Cerebellar cortex (tissue), 1 donor: Measurements from ENCODE around the gene XXYLT1.
"Not testable (repeated sequence)": the region's sequence is repeated elsewhere in the genome, so short reads cannot be mapped to it uniquely, and the experiment has no call there.

Experiments used
- DNase-seq: peaks from one replicate; pipeline ENCODE4 v3.0.0-alpha.2; 2015; ENCODE audit warnings: low spot score

The XXYLT1 gene

GRCh38 chr3:195063581-195064193 is 207.3 kb downstream of the XXYLT1 start:
- DNase-seq: peak; percentile 3

- no peak for DNase-seq
These were observed 208.0 kb downstream of the XXYLT1 start for GRCh38 chr3:195062866-195063540.

GRCh38 chr3:195061756-195062655 is 209.0 kb downstream of the XXYLT1 start:
- DNase-seq: no peak

GRCh38 chr3:195060531-195061291 is 210.2 kb downstream of the XXYLT1 start:
- no peak for DNase-seq

GRCh38 chr3:195060217-195060481 is 210.8 kb downstream of the XXYLT1 start:
- no peak for DNase-seq

DNA sequence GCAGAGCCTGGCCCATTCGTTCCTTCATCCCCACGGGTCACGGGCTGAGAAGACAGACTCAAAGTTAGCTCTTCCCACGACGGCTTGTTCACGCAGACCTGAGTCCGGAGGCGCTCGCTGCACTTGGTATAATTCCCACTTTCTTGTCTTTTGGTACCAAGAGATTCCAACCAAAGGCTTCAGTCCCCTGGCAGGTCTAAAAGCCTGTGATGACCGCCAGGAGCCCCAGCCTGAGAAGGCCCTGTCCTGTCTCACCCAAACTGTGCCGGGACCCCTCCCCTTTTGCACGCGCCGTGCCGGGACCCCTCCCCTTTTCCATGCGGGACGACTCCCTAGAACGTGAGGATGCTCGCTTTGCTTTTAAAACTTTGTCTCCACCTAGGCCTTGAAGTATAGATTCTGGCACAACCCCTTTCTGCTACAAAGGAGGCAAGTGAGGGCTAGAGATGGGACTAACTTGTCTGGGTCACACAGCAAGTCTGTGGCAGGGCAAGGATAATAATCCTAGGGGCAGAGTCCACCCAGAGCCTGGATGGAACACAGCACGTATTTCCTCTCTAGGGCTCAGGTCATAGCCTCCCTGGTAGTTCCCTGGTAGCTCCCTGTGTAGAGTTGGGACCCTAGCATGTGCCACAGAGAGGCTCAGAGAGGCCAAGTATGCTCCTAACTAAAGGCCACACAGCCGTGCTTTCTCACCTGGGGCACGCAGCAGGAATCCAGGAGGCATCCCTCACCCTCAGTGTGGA is 211.3 kb downstream of the XXYLT1 start:
- DNase-seq: no peak

DNA sequence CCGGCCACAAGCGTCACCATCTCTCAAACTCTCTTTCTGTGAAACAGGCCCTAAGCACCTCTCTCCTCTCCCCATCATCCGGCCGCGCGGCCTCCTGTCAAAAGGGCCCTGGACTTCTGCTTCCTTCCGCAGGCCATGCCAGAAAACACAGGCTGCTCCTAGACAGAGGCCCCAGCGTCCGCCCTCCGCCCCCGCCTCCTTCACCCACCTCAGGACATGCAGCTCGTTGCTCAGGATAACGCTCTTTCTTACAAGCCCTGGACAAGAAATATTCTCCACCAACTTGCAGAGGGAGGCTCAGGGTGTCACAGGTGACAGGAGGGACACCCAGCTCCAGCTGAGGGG is 212.0 kb downstream of the XXYLT1 start:
- no peak for DNase-seq

- DNase-seq: no peak
These were observed 212.5 kb downstream of the XXYLT1 start for GRCh38 chr3:195058336-195059005.

DNA sequence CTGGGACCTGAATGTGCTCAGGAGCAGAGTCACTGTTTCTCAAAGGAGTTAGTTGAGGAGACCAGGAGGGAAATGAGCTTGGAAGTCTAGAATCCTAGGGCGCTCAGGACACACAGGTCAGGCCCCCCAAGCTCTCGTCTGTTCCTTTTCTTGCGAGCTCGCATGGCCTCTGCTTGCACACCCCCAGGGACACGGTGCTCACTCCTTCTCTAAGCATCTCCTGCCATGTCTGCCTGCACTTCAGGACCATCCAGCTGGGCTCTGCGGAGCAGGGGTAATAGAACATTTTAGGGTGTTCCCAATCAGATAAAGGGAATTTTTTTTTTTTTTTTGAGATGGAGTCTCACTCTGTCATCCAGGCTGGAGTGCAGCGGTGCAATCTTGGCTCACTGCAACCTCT is 213.2 kb downstream of the XXYLT1 start:
- no peak for DNase-seq

DNA sequence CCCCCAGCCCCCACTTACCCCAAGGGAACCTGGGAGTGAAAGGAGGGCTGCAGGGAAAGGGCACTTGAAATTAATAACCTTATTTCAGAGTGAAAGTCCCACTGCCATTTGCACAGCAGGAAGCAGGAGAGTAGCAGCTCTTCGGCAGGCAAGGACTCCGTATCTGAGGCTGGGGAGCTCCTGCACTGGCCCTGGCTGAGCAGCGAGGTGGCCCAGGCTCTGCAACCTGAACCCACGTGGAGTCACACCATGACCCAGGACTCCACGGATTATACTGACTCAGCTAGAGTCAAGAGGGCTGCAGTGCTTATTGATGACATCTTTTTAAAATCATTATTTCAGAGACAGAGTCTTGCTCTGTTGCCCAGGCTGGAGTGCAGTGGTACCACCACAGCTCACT is 214.5 kb downstream of the XXYLT1 start:
- no peak for DNase-seq

GRCh38 chr3:195054311-195054710 is 216.6 kb downstream of the XXYLT1 start:
- DNase-seq: no peak

DNA sequence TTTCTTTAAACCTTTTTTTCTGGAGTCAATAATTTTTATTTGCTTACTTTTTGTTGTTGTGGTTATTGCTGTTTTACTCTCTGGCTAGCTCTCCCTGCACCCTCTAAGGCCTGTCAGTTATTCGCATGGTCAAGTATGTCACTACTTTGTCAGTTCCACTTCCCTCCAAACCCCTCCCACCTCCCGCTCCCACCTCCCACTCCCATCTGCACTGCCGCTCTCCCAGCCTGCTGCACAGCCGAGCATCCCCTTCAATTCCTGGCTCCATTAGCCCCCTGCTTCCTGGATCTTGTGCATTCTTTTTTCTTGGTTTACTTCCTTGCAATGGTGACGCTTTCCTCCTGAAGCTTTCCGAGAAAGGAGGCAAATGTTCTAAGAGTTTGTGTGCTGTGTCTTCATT is 218.0 kb downstream of the XXYLT1 start:
- DNase-seq: no peak

DNA sequence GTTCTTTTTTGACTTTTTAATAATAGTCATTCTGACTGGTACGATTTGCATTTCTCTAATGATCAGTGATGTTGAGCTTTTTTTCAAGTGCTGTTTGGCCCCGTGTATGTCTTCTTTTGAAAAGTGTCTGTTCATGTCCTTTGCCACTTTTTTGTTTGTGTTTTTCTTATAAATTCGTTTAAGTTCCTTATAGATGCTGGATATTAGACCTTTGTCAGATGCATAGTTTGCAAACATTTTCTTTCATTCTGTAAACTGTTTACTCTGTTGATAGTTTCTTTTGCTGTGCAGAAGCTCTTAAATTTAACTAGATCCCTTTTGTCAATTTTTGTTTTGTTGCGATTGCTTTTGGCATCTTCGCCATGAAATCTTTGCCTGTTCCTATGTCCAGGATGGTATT is 220.7 kb downstream of the XXYLT1 start:
- DNase-seq: not testable (repeated sequence)

GRCh38 chr3:195048059-195048905 is 222.7 kb downstream of the XXYLT1 start:
- no peak for DNase-seq

- DNase-seq: no peak
These were observed 223.4 kb downstream of the XXYLT1 start for GRCh38 chr3:195047536-195047935.

DNA sequence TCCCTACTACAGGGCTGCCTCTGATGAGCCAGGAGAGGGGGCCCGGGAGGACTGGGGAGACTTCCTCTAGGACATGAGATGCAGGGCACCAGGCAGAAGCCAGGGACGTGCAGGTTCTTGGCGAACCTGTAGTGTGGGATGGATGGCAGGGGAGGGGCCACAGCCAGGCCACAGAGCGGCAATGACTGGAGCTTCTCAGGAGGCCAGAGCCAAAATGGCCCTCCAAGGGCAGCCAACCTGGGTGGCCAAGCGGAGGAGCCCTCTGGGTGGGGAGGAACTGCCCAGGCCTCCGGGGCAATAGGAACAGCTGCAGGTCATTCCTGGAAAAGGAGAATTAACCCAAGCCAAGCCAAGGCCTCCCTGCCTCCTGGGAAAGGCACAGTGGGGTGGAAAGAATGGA is 224.5 kb downstream of the XXYLT1 start:
- no peak for DNase-seq

GRCh38 chr3:195045481-195046210 is 225.3 kb downstream of the XXYLT1 start:
- DNase-seq: no peak

DNA sequence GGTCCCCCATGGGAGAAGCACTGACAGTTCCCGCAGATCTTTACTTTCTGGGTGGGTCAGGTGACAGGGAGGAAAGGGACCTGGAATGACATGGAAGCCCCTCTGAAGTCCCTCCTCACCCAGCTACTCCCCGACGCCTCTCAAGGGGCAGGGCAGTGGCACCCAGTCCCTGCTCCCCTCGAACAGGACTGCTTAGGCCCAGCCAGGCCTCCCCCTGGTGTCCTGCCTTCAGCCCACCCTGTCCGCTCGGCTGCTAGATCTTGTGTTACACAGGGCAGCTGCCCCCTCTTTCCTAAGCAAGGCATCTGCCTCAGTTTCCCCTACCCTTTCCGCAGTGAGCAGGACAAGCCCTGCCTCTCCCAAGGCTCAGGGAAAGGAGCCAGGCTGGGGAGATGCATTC is 226.5 kb downstream of the XXYLT1 start:
- DNase-seq: no peak

DNA sequence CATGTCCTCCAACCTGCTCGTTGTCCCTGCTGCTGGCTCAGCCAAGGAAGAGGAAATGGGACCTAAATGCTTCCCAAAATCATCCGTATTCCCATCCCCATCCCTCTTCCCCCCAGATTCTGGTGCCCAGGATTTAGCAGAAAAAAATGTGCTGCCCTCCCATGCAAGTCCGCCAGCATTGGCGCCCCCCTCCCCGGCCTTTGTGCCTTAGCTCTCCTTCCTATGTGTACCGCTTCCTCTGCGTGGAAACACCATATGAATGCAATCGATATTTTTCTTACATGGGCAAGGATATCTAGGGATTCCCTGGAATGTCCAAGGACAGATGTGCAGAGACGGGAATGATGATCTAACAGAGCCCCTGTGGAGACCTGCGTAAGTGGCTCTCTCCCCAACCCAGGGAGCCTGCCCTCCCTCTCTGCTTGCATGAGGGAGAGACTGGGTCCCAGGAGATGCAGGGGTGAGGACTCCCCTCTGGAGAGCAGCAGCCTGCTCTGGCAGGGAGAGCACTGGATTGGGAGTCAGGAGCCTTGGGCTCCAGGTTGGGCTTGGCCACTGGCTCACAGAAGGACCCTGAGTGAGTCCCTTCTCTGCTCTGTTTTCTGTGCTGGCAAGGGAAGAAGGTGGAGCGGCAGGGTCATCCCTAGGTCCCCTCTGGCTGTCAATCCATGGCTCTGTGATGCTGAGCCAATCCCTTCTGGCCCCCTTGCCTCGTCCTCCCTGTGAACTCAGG is 227.2 kb downstream of the XXYLT1 start:
- no peak for DNase-seq
